Suprapubic skin (tissue), 4 donors: ENCODE measurements around the gene CFLAR. TPM values are rescaled to one million over a fixed set of nuclear protein-coding genes. Genes with fewer than 3 reads are reported as not detected.

Source experiments
- DNase-seq, 2 donors: peaks; one replicate each; pipeline ENCODE4 v3.0.0-alpha.2; 2019; ENCODE audit warnings: low spot score in 2 of 2
- H3K27ac ChIP-seq: fragments of 200-600 bp; sonication (generic); one replicate; pipeline ENCODE4 v1.5.1; 2019
- H3K27me3 ChIP-seq: fragments of 200-600 bp; sonication (generic); one replicate; pipeline ENCODE4 v1.5.1; 2019
- H3K36me3 ChIP-seq: fragments of 200-600 bp; sonication (generic); one replicate; pipeline ENCODE4 v1.5.1; 2019
- H3K4me1 ChIP-seq: fragments of 200-600 bp; sonication (generic); one replicate; pipeline ENCODE4 v1.5.1; 2019
- H3K4me3 ChIP-seq: fragments of 200-600 bp; sonication (generic); one replicate; pipeline ENCODE4 v1.5.1; 2019; ENCODE audit warnings: mild to moderate bottlenecking
- H3K9me3 ChIP-seq: fragments of 200-600 bp; sonication (generic); one replicate; pipeline ENCODE4 v1.5.1; 2019
- CTCF ChIP-seq, 2 donors: fragments of 200-600 bp in 1 of 2; fragments of 450-650 bp in 1 of 2; sonication (generic) in 1 of 2; IDR thresholded peaks; one replicate each; pipeline ENCODE4 v1.5.1; 2016 to 2019; ENCODE audit warnings: antibody characterized with exemption in 2 of 2, mild to moderate bottlenecking in 1 of 2, moderate library complexity in 1 of 2
- EP300 ChIP-seq: sonication (generic); formaldehyde crosslinking; IDR thresholded peaks from one replicate; pipeline ENCODE4 v1.6.1; 2017; ENCODE audit warnings: antibody characterized with exemption
- POLR2A ChIP-seq, 2 donors: fragments of 450-650 bp; IDR thresholded peaks; one replicate each; pipeline ENCODE4 v1.6.1; 2017; ENCODE audit warnings: antibody characterized with exemption in 2 of 2, mild to moderate bottlenecking in 2 of 2, moderate library complexity in 2 of 2
- POLR2AphosphoS5 ChIP-seq, 3 donors: sonication (generic); formaldehyde crosslinking; IDR thresholded peaks; one replicate each; pipeline ENCODE4 v1.6.1; 2017; ENCODE audit warnings: antibody characterized with exemption in 3 of 3
- WGBS: methylation state at CpG from one replicate; pipeline ENCODE4 v1.1.5; 2018; 5-methylcytosine and 5-hydroxymethylcytosine counted together
- total RNA-seq, 4 donors: library from RNA; depleted of rRNA; stranded (reverse); fragments of >200 nt; gene quantifications; one replicate each; pipeline ENCODE4 v1.1.0, GENCODE V29; 2016

CFLAR gene
- total RNA-seq, 4 donors from 2014 or later = 116 to 250 (median 147) TPM

GRCh38 chr2:201195331-201195730, 79.4 kb downstream of the CFLAR start:
- Histone ChIP-seq H3K36me3 (peaks cover 21% of the 10 kb centered on the region), H3K4me1 (no peaks in the 10 kb centered on the region), H3K9me3 (no peaks in the 10 kb centered on the region), H3K27ac (no peak overlapping the region), H3K4me3 (no peak overlapping the region), H3K27me3 (no peaks in the 10 kb centered on the region)
- WGBS = 95% methylated on average over 3 of the region's 3 CpGs
- TF ChIP-seq CTCF (IDR thresholded peaks at IDR 0.05) (no peak), EP300 (no peak), POLR2A (IDR thresholded peaks at IDR 0.05) (no peak)
- DNase-seq = no peak

GRCh38 chr2:201196003-201196402, 80.0 kb downstream of the CFLAR start:
- WGBS = 63% methylated on average over 3 of the region's 3 CpGs
- Histone ChIP-seq H3K36me3 (peaks cover 21% of the 10 kb centered on the region), H3K4me3 (no peak overlapping the region), H3K9me3 (no peaks in the 10 kb centered on the region), H3K27me3 (no peaks in the 10 kb centered on the region), H3K27ac (no peak overlapping the region), H3K4me1 (no peaks in the 10 kb centered on the region)
- no peak for TF ChIP-seq POLR2A (IDR thresholded peaks at IDR 0.05)
- TF ChIP-seq POLR2AphosphoS5 (IDR thresholded peaks at IDR 0.05) = no peak
- no peak for TF ChIP-seq EP300
- TF ChIP-seq CTCF (IDR thresholded peaks at IDR 0.05) = no peak
- DNase-seq = no peak

GRCh38 chr2:201196803-201197202, 80.8 kb downstream of the CFLAR start:
- 92% methylated on average over 1 of the region's 1 CpG for WGBS
- Histone ChIP-seq H3K4me3 (no peak overlapping the region), H3K36me3 (peaks cover 25% of the 10 kb centered on the region)

DNA sequence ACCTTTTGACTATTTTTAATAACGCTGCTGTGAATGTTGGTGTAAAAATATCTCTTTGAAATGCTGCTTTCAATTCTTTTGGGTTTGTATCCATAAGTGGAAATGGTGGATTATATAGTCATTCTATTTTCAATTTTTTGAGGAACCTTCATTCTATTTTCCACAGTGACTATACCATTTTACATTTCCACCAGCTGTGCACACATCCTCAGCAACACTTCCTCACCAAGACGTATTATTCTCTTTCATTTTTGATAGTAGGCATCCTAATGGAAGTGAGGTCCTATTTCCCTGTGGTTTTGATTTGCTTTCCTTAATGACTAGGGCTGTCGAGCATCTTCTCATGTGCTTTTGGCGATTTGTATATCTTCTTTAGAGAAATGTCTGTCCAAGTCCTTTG, 81.8 kb downstream of the CFLAR start:
- Histone ChIP-seq H3K27me3 (no peaks in the 10 kb centered on the region), H3K27ac (no peak overlapping the region), H3K36me3 (peaks cover 25% of the 10 kb centered on the region), H3K4me1 (no peaks in the 10 kb centered on the region), H3K9me3 (no peaks in the 10 kb centered on the region), H3K4me3 (no peak overlapping the region)
- 79% methylated on average over 4 of the region's 4 CpGs for WGBS
- no peak for DNase-seq
- TF ChIP-seq POLR2A (IDR thresholded peaks at IDR 0.05) = no peak
- no peak for TF ChIP-seq POLR2AphosphoS5 (IDR thresholded peaks at IDR 0.05)
- TF ChIP-seq EP300 = no peak
- TF ChIP-seq CTCF (IDR thresholded peaks at IDR 0.05) = no peak

More at GRCh38 chr2:201196803-201197202, 80.8 kb downstream of the CFLAR start:
- TF ChIP-seq POLR2AphosphoS5 (IDR thresholded peaks at IDR 0.05) (no peak), CTCF (IDR thresholded peaks at IDR 0.05) (no peak), EP300 (no peak), POLR2A (IDR thresholded peaks at IDR 0.05) (no peak)
- no peak overlapping the region for H3K27ac ChIP-seq
- no peaks in the 10 kb centered on the region for H3K27me3 ChIP-seq
- DNase-seq = no peak
- H3K9me3 ChIP-seq = no peaks in the 10 kb centered on the region
- no peaks in the 10 kb centered on the region for H3K4me1 ChIP-seq

- TF ChIP-seq POLR2A (IDR thresholded peaks at IDR 0.05) = no peak
- TF ChIP-seq POLR2AphosphoS5 (IDR thresholded peaks at IDR 0.05) = no peak
- no peak for TF ChIP-seq EP300
- no peak for TF ChIP-seq CTCF (IDR thresholded peaks at IDR 0.05)
- 78% methylated on average over 5 of the region's 5 CpGs for WGBS
- Histone ChIP-seq H3K27me3 (no peaks in the 10 kb centered on the region), H3K27ac (no peak overlapping the region), H3K36me3 (peaks cover 15% of the 10 kb centered on the region), H3K9me3 (no peaks in the 10 kb centered on the region), H3K4me3 (no peak overlapping the region), H3K4me1 (no peaks in the 10 kb centered on the region)
- DNase-seq = no peak
Measured at GRCh38 chr2:201199847-201200246, 83.9 kb downstream of the CFLAR start.
